Stimulated activated CD4-positive, alpha-beta T cell treated with anti-CD3 and anti-CD28 coated beads, Interleukin-12 subunit alpha, Interleukin-12 subunit beta, amount 100 ng/mL, for 24 hours (primary cell): ENCODE data around the gene E2F1.

Source experiments
- DNase-seq, 2 experiments: peaks; one replicate each; pipeline ENCODE4 v3.0.0-alpha.2; 2020; ENCODE audit warnings: low read depth in 2 of 2

The E2F1 gene

GRCh38 chr20:33686100-33686983 is at the start of gene E2F1:
Gene E2F1, minus strand, starts transcription at chr20:33686385. Its CDS starts 121 bp downstream, at chr20:33686264.
- peak; percentile 94 to 95 for DNase-seq

- DNase-seq, result no peak
Observed at GRCh38 chr20:33733654-33734576, 47.7 kb upstream of the E2F1 start.

- peak; percentile 62 to 67 for DNase-seq
Observed at GRCh38 chr20:33732166-33732970, 46.2 kb upstream of the E2F1 start.

- DNase-seq, result peak; percentile 74 to 84
Observed at GRCh38 chr20:33731693-33732165, 45.5 kb upstream of the E2F1 start, which contains the start of gene ZNF341. Gene ZNF341, plus strand, starts transcription at chr20:33731996. Its CDS starts 26 bp downstream, at chr20:33732022.

GRCh38 chr20:33730946-33731692 is 44.9 kb upstream of the E2F1 start:
- no peak for DNase-seq

- no peak for DNase-seq
Observed at GRCh38 chr20:33729101-33729500, 42.9 kb upstream of the E2F1 start.

GRCh38 chr20:33728463-33728862 is 42.3 kb upstream of the E2F1 start:
- DNase-seq, result no peak

- DNase-seq, result no peak
Observed at GRCh38 chr20:33727806-33728205, 41.6 kb upstream of the E2F1 start.

GRCh38 chr20:33727115-33727479 is 40.9 kb upstream of the E2F1 start:
- no peak for DNase-seq

- DNase-seq, result no peak
Observed at GRCh38 chr20:33725607-33726264, 39.6 kb upstream of the E2F1 start.

- no peak for DNase-seq
Observed at GRCh38 chr20:33724439-33725094, 38.4 kb upstream of the E2F1 start.

GRCh38 chr20:33721391-33722140 is 35.4 kb upstream of the E2F1 start:
- no peak for DNase-seq

GRCh38 chr20:33719989-33720709 is 34.0 kb upstream of the E2F1 start, which contains the start of gene PXMP4:
Gene PXMP4, minus strand, starts transcription at chr20:33720310. Its CDS starts 103 bp downstream, at chr20:33720207.
- peak; percentile 72 to 77 for DNase-seq

- DNase-seq, result no peak
Observed at GRCh38 chr20:33719277-33719988, 33.2 kb upstream of the E2F1 start.

- DNase-seq, result no peak
Observed at GRCh38 chr20:33716498-33716897, 30.3 kb upstream of the E2F1 start.

GRCh38 chr20:33713865-33714367 is 27.7 kb upstream of the E2F1 start:
- DNase-seq, result no peak

- no peak for DNase-seq
Observed at GRCh38 chr20:33711446-33711738, 25.2 kb upstream of the E2F1 start.
